ENCODE results near the gene RUNX2. TPM values are rescaled to one million over a fixed set of nuclear protein-coding genes. Genes with fewer than 3 reads are reported as not detected.

Gene RUNX2
- total and polyA plus RNA-seq, 3 donors from 2014 or later: 2.9 to 6.0 (median 4.3) TPM

GRCh38 chr6:45378334-45378926 is 50.3 kb downstream of the RUNX2 start:
- Histone ChIP-seq H3K4me3 (peak overlapping the region; percentile 87 to 92), H3K4me1 (peaks cover 18% of the 10 kb centered on the region), H3K27ac (peak overlapping the region; percentile 92 to 98), H3K9me3 (no peaks in the 10 kb centered on the region), H3K36me3 (ENCODE audit: low read depth, missing control alignments) (no peaks in the 10 kb centered on the region), H3K27me3 (no peaks in the 10 kb centered on the region)
- WGBS, 2 donors: 0% methylated on average over 21 of the region's 21 CpGs
- peak; percentile 63 for DNase-seq
- TF ChIP-seq CTCF (IDR thresholded peaks at IDR 0.05): no peak
- no peak for TF ChIP-seq POLR2A (IDR thresholded peaks at IDR 0.05)
- intact Hi-C loops (cut with DNase I; ENCODE audit: low total_unique reads): no loop called here

GRCh38 chr6:45382391-45382790 is 54.3 kb downstream of the RUNX2 start:
- intact Hi-C loops (cut with DNase I; ENCODE audit: low total_unique reads): no loop called here
- WGBS, 2 donors: 75 to 87% methylated on average over 2 of the region's 2 CpGs

GRCh38 chr6:45386501-45386900 is 58.4 kb downstream of the RUNX2 start:
- WGBS, 2 donors: 82% methylated on average over 3 of the region's 3 CpGs
- TF ChIP-seq CTCF (IDR thresholded peaks at IDR 0.05): no peak
- no peak for TF ChIP-seq POLR2A (IDR thresholded peaks at IDR 0.05)

More at GRCh38 chr6:45382391-45382790, 54.3 kb downstream of the RUNX2 start:
- Histone ChIP-seq H3K36me3 (ENCODE audit: low read depth, missing control alignments) (no peaks in the 10 kb centered on the region), H3K9me3 (no peaks in the 10 kb centered on the region), H3K4me3 (no peak overlapping the region), H3K4me1 (peaks cover 8% of the 10 kb centered on the region), H3K27ac (no peak overlapping the region), H3K27me3 (no peaks in the 10 kb centered on the region)
- TF ChIP-seq POLR2A (IDR thresholded peaks at IDR 0.05) (no peak), CTCF (IDR thresholded peaks at IDR 0.05) (no peak)
- DNase-seq: no peak

GRCh38 chr6:45387236-45387635 is 59.1 kb downstream of the RUNX2 start:
- H3K27ac ChIP-seq: no peak overlapping the region
- DNase-seq: no peak
- 83 to 94% methylated on average over 5 of the region's 5 CpGs for WGBS, 2 donors
- no peak for TF ChIP-seq CTCF (IDR thresholded peaks at IDR 0.05)
- TF ChIP-seq POLR2A (IDR thresholded peaks at IDR 0.05): no peak
- no peaks in the 10 kb centered on the region for H3K4me1 ChIP-seq
- H3K9me3 ChIP-seq: no peaks in the 10 kb centered on the region
- H3K27me3 ChIP-seq: no peaks in the 10 kb centered on the region
- intact Hi-C loops (cut with DNase I; ENCODE audit: low total_unique reads): no loop called here
- H3K36me3 ChIP-seq (ENCODE audit: low read depth, missing control alignments): no peaks in the 10 kb centered on the region
- H3K4me3 ChIP-seq: no peak overlapping the region

More at GRCh38 chr6:45386501-45386900, 58.4 kb downstream of the RUNX2 start:
- H3K9me3 ChIP-seq: no peaks in the 10 kb centered on the region
- H3K4me1 ChIP-seq: no peaks in the 10 kb centered on the region
- intact Hi-C loops (cut with DNase I; ENCODE audit: low total_unique reads): no loop called here
- no peak for DNase-seq
- H3K27ac ChIP-seq: no peak overlapping the region
- H3K36me3 ChIP-seq (ENCODE audit: low read depth, missing control alignments): no peaks in the 10 kb centered on the region
- H3K27me3 ChIP-seq: no peaks in the 10 kb centered on the region
- no peak overlapping the region for H3K4me3 ChIP-seq

- Histone ChIP-seq H3K4me3 (no peak overlapping the region), H3K27ac (no peak overlapping the region), H3K9me3 (no peaks in the 10 kb centered on the region), H3K4me1 (no peaks in the 10 kb centered on the region), H3K27me3 (no peaks in the 10 kb centered on the region), H3K36me3 (ENCODE audit: low read depth, missing control alignments) (no peaks in the 10 kb centered on the region)
- 71 to 72% methylated on average over 3 of the region's 3 CpGs for WGBS, 2 donors
- no peak for DNase-seq
- TF ChIP-seq CTCF (IDR thresholded peaks at IDR 0.05) (no peak), POLR2A (IDR thresholded peaks at IDR 0.05) (no peak)
- intact Hi-C loops (cut with DNase I; ENCODE audit: low total_unique reads): no loop called here
Measured at GRCh38 chr6:45388328-45388727, 60.2 kb downstream of the RUNX2 start.

All from testis (tissue), 3 donors.